T-helper 9 cell (primary cell): ENCODE measurements around the gene DNAJB2.
"Not testable (repeated sequence)": the region's sequence is repeated elsewhere in the genome, so short reads cannot be mapped to it uniquely, and the experiment has no call there.

ENCODE experiments used
- DNase-seq: peaks from one replicate; pipeline ENCODE4 v3.0.0-alpha.2; 2020

The DNAJB2 gene

DNA sequence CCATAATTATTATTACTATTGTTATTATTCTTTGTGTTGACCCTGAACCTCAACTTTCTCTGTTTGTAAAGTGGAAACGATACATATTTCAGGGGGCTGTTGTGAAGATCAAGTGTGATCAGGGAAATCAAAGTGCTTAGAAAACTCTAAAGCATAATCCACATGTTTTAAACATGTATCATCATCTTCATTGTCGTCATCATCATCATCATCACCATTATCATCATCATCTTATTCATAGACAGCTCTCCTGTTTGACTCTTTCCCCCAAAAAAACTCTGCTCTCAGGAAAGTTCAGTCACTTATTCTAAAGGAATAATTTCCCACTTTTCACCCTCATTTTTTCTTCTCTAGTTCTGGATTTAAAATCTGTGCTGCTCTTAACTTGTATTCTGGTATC is 25.1 kb downstream of the DNAJB2 start:
- DNase-seq: no peak

- DNase-seq: no peak
These were observed 26.9 kb downstream of the DNAJB2 start for GRCh38 chr2:219306047-219306446.

- peak; percentile 62 for DNase-seq
These were observed 29.3 kb downstream of the DNAJB2 start for GRCh38 chr2:219308142-219309101.

- DNase-seq: no peak
These were observed 30.1 kb downstream of the DNAJB2 start, which contains the start of gene PTPRN for GRCh38 chr2:219309278-219309677. Gene PTPRN (minus strand): TSS chr2:219309401. CDS start chr2:219309332, 69 bp downstream.

GRCh38 chr2:219312683-219313263 is 33.6 kb downstream of the DNAJB2 start:
- not testable (repeated sequence) for DNase-seq

DNA sequence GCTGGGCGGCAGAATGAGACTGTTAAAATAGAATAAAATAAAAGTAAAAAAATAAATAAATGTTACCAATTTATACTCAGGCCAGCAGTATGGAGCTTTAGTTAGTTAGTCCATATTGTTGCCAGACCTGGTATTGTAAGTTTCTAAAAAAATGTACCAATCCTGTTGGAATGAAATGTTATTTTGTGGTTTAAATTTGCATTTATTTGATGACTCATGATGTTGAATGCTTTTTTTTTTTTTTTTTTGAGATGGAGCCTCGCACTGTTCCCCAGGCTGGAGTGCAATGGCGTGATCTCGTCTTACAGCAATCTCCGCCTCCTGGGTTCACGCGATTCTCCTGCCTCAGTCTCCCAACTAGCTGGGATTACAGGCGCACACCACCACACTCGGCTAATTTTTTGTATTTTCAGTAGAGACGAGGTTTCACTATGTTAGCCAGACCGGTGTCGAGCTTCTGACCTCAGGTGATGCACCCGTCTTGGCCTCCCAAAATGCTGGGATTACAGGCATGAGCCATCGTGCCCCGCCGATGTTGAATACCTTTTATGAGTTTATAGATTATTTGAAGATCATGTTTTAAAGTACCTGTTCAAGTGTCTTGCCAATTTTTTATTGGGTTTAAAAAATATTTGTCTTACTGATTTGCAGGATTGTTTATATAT is 35.8 kb downstream of the DNAJB2 start:
- no peak for DNase-seq

- no peak for DNase-seq
These were observed 44.3 kb downstream of the DNAJB2 start for GRCh38 chr2:219323434-219323833.

GRCh38 chr2:219325136-219325535 is 46.0 kb downstream of the DNAJB2 start:
- DNase-seq: no peak

- DNase-seq: no peak
These were observed 46.6 kb downstream of the DNAJB2 start for GRCh38 chr2:219325657-219326315.

DNA sequence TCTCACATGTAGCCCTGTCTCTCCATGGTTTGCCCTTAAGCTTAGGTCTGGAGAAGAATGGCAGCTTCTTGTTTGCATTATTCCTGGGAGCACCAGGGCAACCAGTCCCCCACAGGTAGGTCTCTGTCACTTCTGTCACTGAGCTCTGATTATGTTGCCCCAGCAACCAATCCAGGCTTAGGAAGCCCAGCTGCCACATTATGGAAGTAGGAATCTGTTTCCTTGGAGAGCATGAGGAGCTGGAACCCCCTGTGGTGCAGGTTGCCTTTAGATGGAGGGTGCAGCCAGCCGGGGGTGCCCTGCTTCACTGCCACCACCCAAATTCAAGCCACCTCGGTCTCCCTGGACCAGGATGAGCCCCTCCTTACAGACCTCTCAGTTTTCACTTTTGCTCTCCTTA is 48.6 kb downstream of the DNAJB2 start:
- no peak for DNase-seq

- no peak for DNase-seq
These were observed 52.5 kb downstream of the DNAJB2 start for GRCh38 chr2:219331560-219332213.

- no peak for DNase-seq
These were observed 53.4 kb downstream of the DNAJB2 start, which contains the start of gene RESP18 for GRCh38 chr2:219332542-219332941. Gene RESP18 (minus strand): TSS chr2:219332744.

GRCh38 chr2:219334076-219334475 is 54.9 kb downstream of the DNAJB2 start:
- DNase-seq: no peak

DNA sequence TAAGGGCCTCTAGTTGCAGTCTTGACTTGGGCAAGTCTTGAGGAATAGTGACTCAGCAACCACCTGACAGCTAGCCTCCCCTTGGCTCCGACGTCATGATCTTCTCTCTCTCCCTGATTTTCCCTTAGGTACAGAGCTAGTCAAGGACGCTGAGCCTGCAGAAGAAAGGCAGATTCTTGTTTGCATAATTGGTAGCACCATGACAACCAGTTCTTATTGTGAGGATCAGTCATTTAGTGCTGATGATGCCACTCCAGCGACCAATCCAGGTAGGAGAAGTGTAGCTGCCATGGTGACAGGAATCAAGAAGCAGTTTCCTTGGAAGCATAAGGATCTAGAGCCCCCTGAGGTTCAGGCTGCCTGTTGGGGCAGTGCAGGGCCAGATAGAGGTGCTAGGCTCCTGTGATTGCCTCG is 56.2 kb downstream of the DNAJB2 start:
- DNase-seq: no peak
